ENCODE measurements around the gene FOXP1. TPM values are rescaled to one million over a fixed set of nuclear protein-coding genes. Genes with fewer than 3 reads are reported as not detected.

The FOXP1 gene
- total and polyA plus RNA-seq, 2 of the 13 experiments (the other 11 are each of a cell fraction or from before 2014, with no cell fraction given): 40.4 to 59.0 TPM

GRCh38 chr3:71559578-71560162 is 23.9 kb downstream of the FOXP1 start (continued):
- TF ChIP-seq HMGXB3 (CRISPR knock-in tag; IDR thresholded peaks at IDR 0.05; ENCODE audit: borderline replicate concordance) (no peak), ATF3 (CRISPR knock-in tag; IDR thresholded peaks at IDR 0.05) (peak; percentile 91), YEATS4 (CRISPR knock-in tag; IDR thresholded peaks at IDR 0.05; ENCODE audit: borderline replicate concordance) (no peak), TBP (CRISPR knock-in tag; IDR thresholded peaks at IDR 0.05) (no peak), ZNF720 (CRISPR knock-in tag; IDR thresholded peaks at IDR 0.05) (no peak), HOXA9 (CRISPR knock-in tag; IDR thresholded peaks at IDR 0.05; ENCODE audit: borderline replicate concordance) (no peak), ZNF605 (CRISPR knock-in tag; IDR thresholded peaks at IDR 0.05) (no peak), ZNF556 (CRISPR knock-in tag; IDR thresholded peaks at IDR 0.05; ENCODE audit: borderline replicate concordance) (no peak), NCOA5 (CRISPR knock-in tag; IDR thresholded peaks at IDR 0.05) (no peak), RFX5 (IDR thresholded peaks at IDR 0.05; ENCODE audit: low read depth, low read length) (no peak), ZMYM4 (CRISPR knock-in tag; IDR thresholded peaks at IDR 0.05) (peak; percentile 91), ZNF558 (CRISPR knock-in tag; IDR thresholded peaks at IDR 0.05; ENCODE audit: borderline replicate concordance) (no peak), ZFP37 (CRISPR knock-in tag; IDR thresholded peaks at IDR 0.05; ENCODE audit: borderline replicate concordance) (no peak), HDAC1 (CRISPR knock-in tag; IDR thresholded peaks at IDR 0.05) (peak; percentile 67), ZBTB21 (CRISPR knock-in tag; IDR thresholded peaks at IDR 0.05) (no peak), ZNF230 (CRISPR knock-in tag; IDR thresholded peaks at IDR 0.05) (no peak), HNF4A (CRISPR knock-in tag; IDR thresholded peaks at IDR 0.05) (peak; percentile 63), TOPORS (CRISPR knock-in tag; IDR thresholded peaks at IDR 0.05) (no peak), JUNB (CRISPR knock-in tag; IDR thresholded peaks at IDR 0.05; ENCODE audit: borderline replicate concordance) (no peak)
- TF ChIP-seq, protein P1, sequence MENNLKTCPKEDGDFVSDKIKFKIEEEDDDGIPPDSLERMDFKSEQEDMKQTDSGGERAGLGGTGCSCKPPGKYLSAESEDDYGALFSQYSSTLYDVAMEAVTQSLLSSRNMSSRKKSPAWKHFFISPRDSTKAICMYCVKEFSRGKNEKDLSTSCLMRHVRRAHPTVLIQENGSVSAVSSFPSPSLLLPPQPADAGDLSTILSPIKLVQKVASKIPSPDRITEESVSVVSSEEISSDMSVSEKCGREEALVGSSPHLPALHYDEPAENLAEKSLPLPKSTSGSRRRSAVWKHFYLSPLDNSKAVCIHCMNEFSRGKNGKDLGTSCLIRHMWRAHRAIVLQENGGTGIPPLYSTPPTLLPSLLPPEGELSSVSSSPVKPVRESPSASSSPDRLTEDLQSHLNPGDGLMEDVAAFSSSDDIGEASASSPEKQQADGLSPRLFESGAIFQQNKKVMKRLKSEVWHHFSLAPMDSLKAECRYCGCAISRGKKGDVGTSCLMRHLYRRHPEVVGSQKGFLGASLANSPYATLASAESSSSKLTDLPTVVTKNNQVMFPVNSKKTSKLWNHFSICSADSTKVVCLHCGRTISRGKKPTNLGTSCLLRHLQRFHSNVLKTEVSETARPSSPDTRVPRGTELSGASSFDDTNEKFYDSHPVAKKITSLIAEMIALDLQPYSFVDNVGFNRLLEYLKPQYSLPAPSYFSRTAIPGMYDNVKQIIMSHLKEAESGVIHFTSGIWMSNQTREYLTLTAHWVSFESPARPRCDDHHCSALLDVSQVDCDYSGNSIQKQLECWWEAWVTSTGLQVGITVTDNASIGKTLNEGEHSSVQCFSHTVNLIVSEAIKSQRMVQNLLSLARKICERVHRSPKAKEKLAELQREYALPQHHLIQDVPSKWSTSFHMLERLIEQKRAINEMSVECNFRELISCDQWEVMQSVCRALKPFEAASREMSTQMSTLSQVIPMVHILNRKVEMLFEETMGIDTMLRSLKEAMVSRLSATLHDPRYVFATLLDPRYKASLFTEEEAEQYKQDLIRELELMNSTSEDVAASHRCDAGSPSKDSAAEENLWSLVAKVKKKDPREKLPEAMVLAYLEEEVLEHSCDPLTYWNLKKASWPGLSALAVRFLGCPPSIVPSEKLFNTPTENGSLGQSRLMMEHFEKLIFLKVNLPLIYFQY (CRISPR knock-in tag; IDR thresholded peaks at IDR 0.05; ENCODE audit: borderline replicate concordance): no peak
